GM19238 (cell line): ENCODE measurements around the gene MYCN.

Source experiments
- DNase-seq: peaks from one replicate; pipeline ENCODE4 v3.0.0; 2011; ENCODE audit warnings: low spot score; ENCODE audit not compliant: insufficient read length

MYCN gene

DNA sequence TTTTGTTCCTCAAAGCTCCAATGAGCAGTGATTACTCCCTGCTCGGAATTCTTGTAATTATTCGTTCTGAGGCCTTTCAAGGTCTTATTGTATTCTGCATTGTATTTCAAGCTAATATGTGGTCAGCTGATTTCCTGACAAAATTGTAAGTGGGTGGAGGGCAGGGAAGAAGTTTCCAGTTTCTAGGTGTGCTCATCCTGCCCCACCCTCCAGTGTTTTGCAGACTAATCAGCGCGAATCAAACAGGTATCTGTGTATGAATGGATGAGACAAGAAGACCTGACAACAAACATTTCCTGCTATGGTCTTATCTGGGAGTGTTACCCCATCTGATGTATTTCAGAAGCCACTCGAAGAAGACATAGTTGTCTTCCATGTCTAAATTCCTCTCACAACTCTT is 35.3 kb downstream of the MYCN start:
- no peak for DNase-seq

DNA sequence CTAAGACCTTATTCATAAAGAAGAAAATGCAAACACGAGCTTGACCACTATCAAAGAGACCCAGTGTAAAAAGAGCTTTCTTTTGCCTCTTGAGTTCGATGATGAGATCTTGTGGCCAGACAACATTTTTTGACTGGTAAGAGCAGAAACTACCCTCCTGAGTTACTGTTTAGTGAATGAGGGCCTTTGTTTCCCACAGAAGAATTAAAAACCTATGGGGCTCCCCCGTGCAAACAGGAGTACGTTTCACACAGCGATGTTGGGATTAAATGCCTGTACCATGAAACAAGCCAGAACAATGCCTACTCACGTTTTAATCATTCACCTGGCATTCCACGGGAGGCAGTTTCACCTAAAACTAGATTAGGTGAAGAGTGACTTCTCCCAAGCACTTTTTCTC is 36.0 kb downstream of the MYCN start:
- DNase-seq = no peak

DNA sequence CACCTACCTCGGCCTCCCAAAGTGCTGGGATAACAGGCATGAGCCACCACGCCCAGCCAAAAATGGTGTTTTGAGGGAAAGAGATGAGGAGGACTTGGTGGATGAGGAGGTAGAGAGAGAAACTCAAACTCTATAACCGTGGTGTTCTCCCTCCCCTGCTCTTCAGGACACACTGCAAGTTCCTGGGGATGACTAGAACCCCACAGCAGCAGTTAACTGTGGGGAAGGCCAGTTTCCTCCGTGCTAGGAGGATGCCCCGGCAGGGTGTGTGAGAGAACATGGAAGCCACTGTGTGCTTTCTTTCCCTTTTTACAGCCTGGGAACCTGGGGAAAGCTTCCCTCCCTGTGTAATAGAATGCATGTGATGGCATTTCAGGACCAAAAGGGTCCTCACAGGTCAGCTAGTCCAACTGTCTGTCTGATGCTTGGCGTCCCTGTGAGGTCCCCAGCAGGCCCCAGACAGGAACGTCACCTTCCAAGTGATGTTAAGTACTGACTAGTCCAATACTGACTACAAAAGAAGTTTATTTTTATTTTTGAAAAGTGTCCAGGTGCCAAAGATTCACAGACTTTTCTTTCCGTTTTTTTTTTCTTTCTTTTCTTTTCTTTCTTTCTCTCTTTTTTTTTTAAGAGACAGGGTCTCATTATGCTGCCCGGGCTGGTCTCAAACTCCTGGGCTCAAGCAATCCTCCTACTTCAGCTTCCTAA is 38.9 kb downstream of the MYCN start:
- DNase-seq = no peak

DNA sequence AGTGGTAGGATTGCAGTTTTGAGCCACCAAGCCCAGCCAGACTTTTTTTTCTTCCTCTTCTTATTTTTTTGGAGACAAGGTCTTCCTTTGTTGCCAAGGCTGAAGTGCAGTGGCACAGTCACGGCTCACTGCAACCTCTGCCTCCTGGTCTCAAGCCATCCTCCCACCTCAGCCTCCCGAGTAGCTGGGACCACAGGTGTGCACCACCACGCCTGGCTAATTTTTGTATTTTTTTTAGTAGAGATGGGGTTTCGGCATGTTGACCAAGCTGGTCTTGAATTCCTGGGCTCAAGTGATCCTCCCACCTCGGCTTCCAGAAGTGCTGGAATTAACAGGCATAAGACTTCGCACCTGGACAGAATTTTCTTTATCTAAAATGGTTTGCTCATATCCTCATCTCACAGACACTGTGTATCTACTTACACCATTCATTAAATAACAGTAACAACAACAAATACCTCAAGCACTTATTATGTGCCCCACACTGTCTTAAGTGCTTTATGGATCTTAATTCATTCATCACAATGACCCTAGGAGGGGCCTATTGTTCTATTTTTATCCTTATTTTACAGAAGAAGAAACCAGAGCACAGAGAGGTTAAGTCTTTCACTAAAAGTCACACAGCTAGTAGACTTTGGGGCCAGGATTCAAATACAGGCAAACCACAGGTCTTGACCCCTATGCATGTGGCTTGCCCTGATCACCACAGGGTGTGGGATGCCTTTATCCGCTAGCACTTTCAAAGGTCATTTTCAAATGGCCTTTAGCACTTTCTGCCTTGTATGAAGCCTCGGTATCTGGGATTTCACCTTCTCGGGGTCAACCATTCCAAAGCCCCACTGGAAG is 39.6 kb downstream of the MYCN start:
- DNase-seq = no peak

DNA sequence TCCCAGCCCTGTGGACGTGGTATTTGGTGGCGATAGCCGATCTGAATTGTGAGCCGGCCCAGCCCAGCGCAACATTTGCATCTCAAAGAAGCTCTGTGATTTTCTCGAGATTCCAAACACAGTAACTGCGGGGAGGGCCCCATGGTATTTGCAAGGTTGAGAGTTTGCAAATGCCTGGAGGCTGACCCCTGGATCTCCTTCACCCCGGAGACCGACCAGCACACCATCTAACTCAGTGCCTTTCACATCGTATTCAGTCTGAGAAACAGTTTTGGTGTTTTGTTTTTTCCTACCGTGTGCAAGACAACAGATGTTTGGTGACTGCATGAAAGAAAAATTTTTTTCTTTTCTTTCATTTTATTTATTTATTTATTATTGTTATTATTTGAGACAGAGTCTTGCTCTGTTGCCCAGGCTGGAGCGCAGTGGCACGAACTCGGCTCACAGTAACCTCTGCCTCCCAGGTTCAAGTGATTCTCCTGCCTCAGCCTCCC is 40.3 kb downstream of the MYCN start:
- DNase-seq = no peak

DNA sequence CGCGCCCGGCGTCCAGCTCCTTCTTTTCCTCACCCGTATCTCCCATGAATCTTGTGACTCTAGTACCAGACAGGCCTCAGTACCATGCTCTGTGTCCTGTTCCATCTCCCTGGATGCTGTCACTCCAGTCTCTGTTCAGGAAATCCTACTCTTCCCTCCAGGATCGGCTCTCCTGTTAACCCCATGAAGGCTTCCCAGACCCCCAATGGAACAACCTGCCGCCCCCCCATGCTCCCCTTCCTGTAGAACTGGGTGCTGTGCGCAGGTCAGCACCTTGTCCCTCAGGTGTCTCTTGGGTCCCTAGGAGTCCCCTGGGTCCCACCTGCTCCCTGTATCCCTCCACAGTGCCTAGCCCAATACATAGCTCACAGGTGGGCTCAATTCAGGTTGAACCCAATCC is 41.3 kb downstream of the MYCN start:
- no peak for DNase-seq

DNA sequence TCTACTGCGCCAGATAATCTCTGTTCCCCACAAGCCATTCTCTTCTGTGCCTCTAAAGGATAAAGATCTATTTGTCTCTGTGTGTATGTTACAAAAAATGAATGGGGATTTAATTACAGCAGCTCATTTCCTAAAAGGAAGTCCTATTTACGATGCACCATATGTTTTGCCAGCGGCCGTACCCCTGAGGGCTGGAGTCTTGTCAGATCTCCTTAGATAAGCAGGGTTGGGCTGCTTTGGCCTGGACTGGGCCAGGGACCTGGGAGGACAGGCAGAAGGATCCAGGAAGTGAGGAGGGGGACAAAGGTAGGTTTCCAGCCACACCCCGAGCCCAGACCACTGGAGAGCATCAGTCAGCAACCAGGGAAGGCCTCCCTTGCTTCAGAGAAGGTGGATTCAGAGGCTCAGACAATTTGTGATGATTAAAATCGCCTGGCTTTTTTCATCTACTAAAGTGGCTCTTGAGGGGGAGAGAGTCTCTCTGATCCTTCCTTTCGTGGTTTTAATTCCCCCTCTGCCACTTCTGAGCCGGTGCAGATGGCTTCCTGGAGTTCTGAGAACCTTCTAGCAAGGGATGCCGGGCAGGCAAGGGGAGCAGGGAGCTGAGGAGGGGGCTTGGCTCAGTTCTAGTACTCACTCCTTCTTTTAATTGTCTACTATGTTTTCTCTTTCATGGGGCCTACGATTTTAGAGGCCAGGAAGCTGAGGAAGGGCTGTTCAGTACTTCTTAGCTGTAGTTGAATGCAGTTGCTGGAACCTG is 42.1 kb downstream of the MYCN start:
- DNase-seq = no peak

DNA sequence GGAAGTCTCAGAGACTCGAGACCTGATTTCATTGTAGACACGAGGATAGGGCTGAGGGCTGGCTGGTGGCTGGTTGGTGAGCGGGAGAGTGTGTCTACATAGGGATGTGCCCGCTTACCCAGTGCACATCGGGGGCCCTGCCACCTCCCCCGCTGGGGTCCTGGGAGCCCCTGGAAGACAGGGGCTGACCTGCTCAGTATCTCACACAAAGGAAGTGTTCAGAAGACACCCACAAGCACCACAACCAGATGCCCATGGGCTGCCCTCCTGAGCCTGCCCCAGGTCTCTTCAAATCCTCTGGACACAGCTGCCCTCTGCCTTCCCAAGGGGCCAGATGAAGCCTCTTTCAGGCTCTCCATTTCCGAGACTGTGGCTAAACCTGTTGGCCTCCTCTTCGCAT is 43.1 kb downstream of the MYCN start:
- DNase-seq = no peak

DNA sequence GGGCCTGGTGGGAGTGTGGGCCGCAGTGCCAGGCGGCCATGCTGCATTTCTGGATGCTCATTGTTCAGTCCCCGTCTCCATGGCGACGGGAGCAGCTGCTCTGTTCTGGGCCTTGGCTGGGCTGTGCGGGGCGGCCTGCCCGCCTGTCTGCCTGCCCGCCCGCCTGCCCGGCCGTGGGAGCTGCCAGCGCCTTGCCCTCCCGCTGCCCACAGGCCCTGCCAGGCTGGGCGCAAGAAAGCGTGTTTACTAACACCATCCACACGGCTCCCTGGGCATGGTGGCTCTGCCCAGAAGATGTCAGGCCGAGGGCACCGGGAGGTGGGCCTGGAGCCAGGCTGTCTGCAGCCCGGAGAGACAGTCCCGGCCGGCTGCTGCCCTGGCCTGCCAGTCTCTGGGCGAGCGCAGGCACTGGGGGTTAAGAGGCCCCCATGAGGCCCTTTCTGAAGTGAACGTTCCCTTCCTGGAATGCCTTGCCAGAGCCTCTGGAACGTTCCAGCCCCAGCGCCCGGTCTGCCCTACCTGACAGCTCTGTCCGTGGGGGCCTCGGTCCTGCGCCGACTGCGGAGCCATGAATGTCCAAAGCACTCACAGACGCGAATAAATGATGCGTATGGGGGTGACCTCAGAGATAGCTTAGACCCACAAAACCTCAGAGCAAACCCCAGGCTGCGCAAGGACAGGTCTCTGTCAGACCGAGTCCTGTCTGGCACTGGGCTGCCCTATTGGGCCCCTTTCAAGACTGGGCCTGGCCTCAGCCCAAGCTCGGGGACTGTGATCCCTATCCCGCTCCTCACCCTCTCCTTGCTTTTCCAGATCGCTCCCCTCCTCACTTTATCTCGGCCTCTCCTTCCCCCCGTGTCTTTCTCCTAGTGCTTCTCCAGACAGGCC is 44.3 kb downstream of the MYCN start:
- DNase-seq = no peak

DNA sequence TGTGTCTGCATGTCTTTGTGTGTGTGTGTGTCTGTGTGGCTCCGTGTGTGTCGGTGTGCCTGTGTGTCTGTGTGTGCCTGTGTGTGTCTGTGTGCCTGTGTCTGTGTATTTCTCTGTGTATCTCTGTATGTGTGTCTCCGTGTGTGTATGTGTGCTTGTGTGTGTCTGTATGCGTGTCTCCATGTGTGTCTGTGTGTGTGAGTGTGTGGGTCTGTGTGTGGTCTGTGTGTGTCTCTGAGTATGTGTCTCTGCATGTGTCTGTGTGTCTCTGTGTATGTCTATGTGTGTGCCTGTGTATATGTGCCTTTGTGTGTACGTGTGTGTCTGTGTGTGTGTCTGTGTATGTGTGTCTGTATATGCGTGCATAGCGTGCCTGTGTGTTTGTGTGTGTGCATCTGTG is 45.2 kb downstream of the MYCN start:
- DNase-seq = no peak

DNA sequence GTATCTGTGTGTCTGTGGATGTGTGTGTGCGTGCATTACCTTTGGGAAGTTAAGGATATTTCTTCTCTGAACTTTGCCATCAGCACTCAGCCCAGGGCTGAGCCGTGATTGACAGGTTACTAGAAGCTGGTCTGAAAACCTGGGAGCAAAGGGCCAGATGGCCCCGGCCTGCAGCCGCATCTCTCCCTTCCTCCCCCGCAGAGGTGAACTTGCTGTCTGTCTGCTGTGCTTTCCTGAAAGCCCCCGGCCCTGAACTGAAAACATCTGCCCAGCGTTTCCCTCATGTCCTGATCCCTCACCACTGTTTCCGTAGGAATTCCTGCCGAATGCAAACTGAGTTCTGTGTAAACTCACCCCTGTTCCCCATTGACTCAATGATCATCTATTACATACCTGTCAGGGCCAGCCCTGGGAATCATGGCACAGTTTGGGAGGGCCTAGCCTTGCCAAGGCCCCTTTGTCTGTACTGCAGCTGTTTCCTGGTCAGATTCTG is 45.8 kb downstream of the MYCN start:
- no peak for DNase-seq

DNA sequence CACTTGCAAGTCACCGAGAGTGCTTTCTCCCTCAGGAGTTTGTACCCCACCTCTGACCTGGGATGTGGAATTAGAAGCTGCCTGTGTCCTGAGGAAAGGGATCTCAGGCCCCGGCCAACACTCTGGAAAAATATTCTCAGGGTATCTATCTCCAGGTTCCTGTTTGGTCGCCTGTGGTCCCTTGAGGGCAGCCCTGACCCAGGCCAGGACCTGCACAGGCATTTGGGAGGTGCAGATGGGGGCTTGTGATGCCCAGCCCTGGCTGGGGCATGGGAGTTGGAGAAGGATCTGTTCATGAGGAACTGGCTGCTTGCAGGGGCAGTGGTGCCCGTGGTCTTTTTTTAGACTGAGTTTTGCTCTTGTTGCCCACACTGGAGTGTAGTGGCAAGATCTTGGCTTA is 46.3 kb downstream of the MYCN start:
- no peak for DNase-seq

DNA sequence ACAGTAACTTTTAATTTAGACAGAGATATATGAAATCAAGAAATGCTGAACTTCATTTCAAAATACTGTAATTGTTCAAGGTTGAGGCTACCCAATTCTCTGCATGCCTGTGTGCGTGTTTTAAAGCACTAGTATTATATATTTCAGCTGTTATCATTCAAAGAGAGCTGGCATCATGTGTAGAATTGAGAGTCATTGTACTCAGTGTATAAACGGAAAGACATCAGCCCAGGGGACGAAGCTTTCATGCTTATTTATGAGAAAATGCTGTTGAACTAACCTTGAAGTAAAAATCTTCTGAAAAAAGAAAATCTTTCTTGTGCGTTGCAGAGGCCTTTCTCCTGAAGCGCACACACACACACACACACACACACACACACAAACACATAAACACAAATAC is 48.4 kb downstream of the MYCN start:
- no peak for DNase-seq

DNA sequence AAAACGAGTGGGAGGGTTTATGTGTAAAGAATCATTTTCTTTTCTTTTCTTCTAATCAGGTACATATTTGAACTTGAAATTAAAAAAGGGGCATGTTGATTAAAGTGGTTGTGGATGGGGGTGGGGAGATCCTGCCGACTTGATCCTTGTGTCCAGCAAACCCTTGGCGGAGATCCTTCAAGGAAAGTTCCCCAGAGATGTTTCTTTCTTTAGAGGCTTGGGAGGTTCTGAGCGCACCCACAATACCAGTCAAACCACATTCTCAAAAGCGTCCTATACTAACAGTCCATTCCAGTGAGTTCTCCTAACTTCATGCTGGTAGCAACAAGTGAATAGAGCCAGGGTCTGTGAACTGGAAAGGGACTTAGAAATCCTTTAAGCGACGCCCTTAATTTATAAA is 49.2 kb downstream of the MYCN start:
- DNase-seq = no peak

DNA sequence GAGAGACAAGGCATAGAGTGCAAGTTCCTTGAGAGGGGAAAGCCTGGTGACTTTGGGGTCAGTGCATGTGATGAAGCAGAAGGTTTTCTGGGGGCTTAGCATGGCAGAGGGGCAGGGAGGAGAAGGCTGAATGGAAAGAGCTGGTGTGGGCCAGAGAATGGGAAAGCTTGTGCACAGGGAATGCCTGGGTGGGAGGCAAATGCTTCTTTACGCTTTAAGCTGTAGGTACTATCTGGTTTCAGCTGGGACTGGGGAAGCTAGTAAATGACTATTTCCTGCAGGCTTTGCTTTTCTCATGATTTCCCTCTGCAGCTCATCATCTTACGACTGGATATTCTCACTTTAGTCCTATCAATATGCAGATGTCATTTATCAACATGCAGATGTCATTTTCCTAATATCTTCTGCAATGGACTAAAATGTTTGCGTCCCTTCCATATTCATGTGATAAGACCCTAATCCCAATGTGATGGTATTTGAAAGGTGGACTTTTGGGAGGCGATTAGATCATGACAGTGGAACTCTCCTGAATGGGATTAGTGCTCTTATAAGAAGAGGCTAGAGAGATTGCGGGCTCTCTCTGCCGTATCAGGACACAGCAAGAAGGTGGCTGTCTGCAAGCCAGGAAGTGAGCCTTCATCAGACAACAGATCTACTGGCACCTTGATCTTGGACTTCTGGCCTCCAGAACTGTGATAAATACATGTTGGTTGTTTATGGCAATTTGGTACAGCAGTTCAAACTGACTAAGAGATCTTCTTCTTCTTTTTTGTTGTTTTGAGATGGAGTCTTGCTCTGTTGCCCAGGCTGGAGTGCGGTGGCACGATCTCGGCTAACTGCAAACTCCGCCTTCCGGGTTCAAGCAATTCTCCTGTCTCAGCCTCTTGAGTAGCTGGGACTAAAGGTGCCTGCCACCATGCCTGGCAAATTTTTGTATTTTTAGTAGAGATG is 50.1 kb downstream of the MYCN start:
- DNase-seq = no peak

DNA sequence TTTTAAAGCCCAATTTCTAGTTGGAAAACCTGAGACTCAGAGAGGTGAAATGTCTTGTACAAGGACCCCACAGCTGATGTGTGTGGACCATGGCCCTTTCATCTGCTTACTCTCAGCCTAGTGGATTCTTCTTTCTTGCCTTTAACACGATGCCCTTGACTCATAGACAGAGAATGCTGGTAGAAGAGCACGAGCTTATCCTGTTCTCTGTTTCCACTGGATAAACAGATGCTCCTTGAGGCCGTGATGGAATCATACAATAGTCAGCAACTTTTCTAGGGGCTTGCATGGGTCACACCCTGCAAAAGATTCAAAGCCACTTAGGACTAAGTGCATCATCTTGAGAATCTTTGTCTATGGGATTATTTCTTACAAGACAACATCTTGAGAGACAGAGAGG is 50.9 kb downstream of the MYCN start:
- DNase-seq = no peak

DNA sequence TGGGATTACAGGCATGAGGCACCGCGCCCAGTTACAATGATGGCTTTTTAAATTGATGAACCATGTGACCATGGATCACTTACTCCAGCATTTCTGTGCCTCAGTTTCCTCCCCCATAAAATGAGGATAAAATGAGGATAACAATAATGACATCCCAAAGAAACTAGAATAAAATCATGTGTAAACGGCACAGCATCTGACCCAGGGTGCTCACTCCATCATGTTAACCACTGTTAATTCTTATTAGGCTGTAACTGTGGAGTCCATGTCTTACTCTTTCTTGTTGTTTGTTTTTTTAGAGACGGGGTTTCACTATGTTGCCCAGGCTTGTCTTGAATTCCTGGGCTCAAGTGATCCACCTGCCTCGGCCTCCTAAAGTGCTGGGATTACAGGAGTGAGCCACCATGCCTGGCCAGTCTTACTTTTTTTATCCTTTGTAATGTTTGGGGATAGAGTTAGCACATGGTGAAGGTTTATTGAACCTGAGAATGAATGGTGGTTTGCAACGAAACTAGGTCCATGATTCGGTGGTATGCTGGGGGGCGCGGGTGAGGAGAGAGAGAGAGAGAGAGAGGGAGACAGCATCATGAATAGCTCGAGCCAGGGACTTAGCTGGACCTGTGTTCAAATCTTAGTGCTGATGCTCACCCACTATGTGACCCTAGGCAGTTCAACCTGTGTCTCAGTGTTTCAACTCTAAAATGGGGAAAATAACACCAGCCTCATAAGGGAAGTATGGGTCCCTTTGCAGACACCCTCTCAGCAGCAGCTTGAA is 52.3 kb downstream of the MYCN start:
- DNase-seq = no peak

DNA sequence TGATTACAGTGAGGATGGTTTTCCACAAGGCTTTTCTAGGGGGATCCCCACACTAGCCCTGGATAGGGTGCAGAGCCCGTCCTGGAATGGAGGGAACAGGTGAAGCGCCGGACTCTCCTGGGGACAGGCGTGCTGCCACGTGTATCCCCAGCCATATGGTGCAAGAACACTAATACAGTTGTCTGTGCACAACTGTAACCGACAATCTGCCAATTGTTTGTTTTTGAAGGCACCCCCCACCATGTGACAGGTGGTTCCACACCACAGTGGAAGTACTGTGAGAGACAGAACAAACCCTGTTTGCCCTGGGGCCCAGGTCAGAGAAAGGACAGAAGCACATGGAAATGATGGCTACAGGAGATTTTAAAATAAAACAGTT is 52.9 kb downstream of the MYCN start:
- DNase-seq = no peak

DNA sequence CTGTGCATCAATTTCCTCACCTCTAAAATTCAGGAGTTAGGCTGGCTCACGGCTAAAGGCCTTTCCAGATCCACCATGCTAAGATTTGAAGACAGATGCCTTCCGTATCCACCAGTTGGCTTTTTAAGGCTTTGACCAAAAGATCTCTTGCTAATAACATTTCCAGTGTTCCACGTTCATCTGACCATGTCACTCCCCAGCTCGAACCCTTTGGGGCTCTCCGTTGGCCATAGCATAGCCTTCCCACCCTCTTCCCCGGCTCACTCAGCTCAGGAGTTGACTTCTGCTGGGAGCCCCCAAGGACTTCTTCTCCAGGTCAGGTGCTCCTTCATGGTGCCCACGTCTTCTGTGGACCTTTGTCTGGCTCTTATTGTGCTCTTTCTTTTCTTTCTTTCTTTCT is 53.3 kb downstream of the MYCN start:
- DNase-seq = no peak
